Measurements from ENCODE around the gene GPATCH8. TPM values are rescaled to one million over a fixed set of nuclear protein-coding genes. Genes with fewer than 3 reads are reported as not detected.

Gene GPATCH8
- total RNA-seq, 1 experiment from 2014 or later, result 39.4 TPM

DNA sequence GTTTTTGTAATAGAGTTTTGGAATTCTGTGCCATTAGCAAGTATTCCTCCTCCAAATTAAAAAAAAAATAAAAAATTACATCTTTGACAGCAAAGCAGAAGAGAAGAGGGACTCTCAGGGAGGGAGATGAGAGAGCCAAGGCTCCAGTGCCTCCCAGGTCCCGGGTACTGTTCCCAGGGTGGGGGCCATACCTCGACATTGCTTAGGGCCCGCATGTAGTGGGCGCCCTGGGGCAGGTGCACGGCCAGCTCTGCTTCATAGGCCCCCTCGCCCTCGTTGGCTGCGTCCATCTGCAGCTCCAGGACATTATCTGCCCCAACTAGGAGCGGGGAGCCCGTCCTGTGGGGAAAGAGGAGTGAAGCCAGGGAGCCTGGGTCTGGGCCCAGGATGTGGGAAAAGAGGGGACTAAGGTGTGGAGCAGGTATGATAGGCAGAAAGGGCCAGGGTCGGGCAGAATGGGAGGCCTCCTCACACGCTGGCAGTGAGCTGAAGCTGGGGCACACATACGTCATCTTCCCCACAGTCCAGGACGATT lies 125.0 kb downstream of the GPATCH8 start:
- Histone ChIP-seq H3K27me3 (ENCODE audit: insufficient read depth, low read depth) (no peaks in the 10 kb centered on the region), H3F3A (ENCODE audit: insufficient read depth, low read depth) (no peaks in the 10 kb centered on the region), H3K4me2 (no peak overlapping the region), H3K4me3 (no peak overlapping the region), H3K9me3 (ENCODE audit: insufficient read depth, low read depth) (no peaks in the 10 kb centered on the region), H3K9me2 (ENCODE audit: insufficient read depth) (no peaks in the 10 kb centered on the region), H2AFZ (no peak overlapping the region), H3K4me1 (replicated peaks; ENCODE audit: insufficient read depth) (no peaks in the 10 kb centered on the region), H3K79me2 (ENCODE audit: low read depth) (no peaks in the 10 kb centered on the region), H4K20me1 (ENCODE audit: insufficient read depth) (no peaks in the 10 kb centered on the region), H3K36me3 (ENCODE audit: low read depth) (no peaks in the 10 kb centered on the region), H3K27ac (no peak overlapping the region)
- DNase-seq, result no peak
- intact Hi-C loops (cut with micrococcal nuclease; ENCODE audit: unreplicated experiment), result no loop called here
- CTCF ChIA-PET, result interaction anchor here (0.6 kb wide), 1 partner anchor 13 kb away, joined by 3 read pairs; no protein-coding TSS in a partner anchor
- POLR2A ChIA-PET (ENCODE audit: unreplicated experiment), result no interaction called here
- BruUV-seq (replicated peaks), result no TSS peak
- TF ChIP-seq EZH2 (IDR thresholded peaks at IDR 0.05; ENCODE audit: low read depth) (no peak), CTCF (conservative IDR thresholded peaks at IDR 0.05) (no peak)

DNA sequence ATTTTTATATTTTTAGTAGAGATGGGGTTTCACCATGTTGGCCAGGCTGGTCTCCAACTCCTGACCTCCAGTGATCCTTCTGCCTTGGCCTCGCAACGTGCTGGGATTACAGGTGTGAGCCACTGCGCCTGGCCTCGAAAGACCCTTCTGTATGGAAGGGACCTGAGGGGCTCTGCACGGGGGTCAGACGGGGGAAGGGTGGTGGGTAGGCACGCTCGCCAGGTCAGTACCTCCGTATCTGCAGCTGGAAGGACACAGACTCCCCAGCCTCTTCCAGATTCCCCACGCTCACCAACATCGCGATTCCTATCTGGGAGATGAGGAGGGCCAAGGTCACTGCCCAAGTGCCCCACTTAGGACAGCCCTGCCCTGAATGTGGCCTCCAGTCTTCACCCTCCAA lies 126.4 kb downstream of the GPATCH8 start:
- TF ChIP-seq CTCF (conservative IDR thresholded peaks at IDR 0.05) (no peak), EZH2 (IDR thresholded peaks at IDR 0.05; ENCODE audit: low read depth) (no peak)
- H3K4me2 ChIP-seq, result no peak overlapping the region
- H3K27ac ChIP-seq, result no peak overlapping the region
- no peaks in the 10 kb centered on the region for H3K4me1 ChIP-seq (replicated peaks; ENCODE audit: insufficient read depth)
- no peaks in the 10 kb centered on the region for H3K36me3 ChIP-seq (ENCODE audit: low read depth)
- no peaks in the 10 kb centered on the region for H3K9me3 ChIP-seq (ENCODE audit: insufficient read depth, low read depth)
- H2AFZ ChIP-seq, result no peak overlapping the region
- H4K20me1 ChIP-seq (ENCODE audit: insufficient read depth), result no peaks in the 10 kb centered on the region
- no peak for DNase-seq
- H3K4me3 ChIP-seq, result no peak overlapping the region
- H3K9me2 ChIP-seq (ENCODE audit: insufficient read depth), result no peaks in the 10 kb centered on the region
- H3K27me3 ChIP-seq (ENCODE audit: insufficient read depth, low read depth), result no peaks in the 10 kb centered on the region
- ChIA-PET POLR2A (ENCODE audit: unreplicated experiment) (no interaction called here), CTCF (interaction anchor here (0.6 kb wide), 1 partner anchor 20 kb away, joined by 8 read pairs; no protein-coding TSS in a partner anchor)
- intact Hi-C loops (cut with micrococcal nuclease; ENCODE audit: unreplicated experiment), result no loop called here
- H3F3A ChIP-seq (ENCODE audit: insufficient read depth, low read depth), result no peaks in the 10 kb centered on the region
- no peaks in the 10 kb centered on the region for H3K79me2 ChIP-seq (ENCODE audit: low read depth)
- BruUV-seq (replicated peaks), result no TSS peak

- no peaks in the 10 kb centered on the region for H3K36me3 ChIP-seq (ENCODE audit: low read depth)
- no peak overlapping the region for H3K4me2 ChIP-seq
- no peaks in the 10 kb centered on the region for H3K9me2 ChIP-seq (ENCODE audit: insufficient read depth)
- H3K9me3 ChIP-seq (ENCODE audit: insufficient read depth, low read depth), result no peaks in the 10 kb centered on the region
- CTCF ChIA-PET, result interaction anchor here (0.6 kb wide), 1 partner anchor 19 kb away, joined by 8 read pairs; no protein-coding TSS in a partner anchor
- H3K4me3 ChIP-seq, result no peak overlapping the region
- intact Hi-C loops (cut with micrococcal nuclease; ENCODE audit: unreplicated experiment), result no loop called here
- no peaks in the 10 kb centered on the region for H3K4me1 ChIP-seq (replicated peaks; ENCODE audit: insufficient read depth)
- H3K79me2 ChIP-seq (ENCODE audit: low read depth), result no peaks in the 10 kb centered on the region
- H2AFZ ChIP-seq, result no peak overlapping the region
- H3K27ac ChIP-seq, result no peak overlapping the region
- H3F3A ChIP-seq (ENCODE audit: insufficient read depth, low read depth), result no peaks in the 10 kb centered on the region
- TF ChIP-seq CTCF (conservative IDR thresholded peaks at IDR 0.05) (peak; percentile 56; the same call in 1 of the 2 replicates), EZH2 (IDR thresholded peaks at IDR 0.05; ENCODE audit: low read depth) (no peak)
- no TSS peak for BruUV-seq (replicated peaks)
- H4K20me1 ChIP-seq (ENCODE audit: insufficient read depth), result no peaks in the 10 kb centered on the region
- no peaks in the 10 kb centered on the region for H3K27me3 ChIP-seq (ENCODE audit: insufficient read depth, low read depth)
- POLR2A ChIA-PET (ENCODE audit: unreplicated experiment), result no interaction called here
- DNase-seq, result peak in 1 of 2 experiments; percentile 17
These were observed 127.1 kb downstream of the GPATCH8 start for GRCh38 chr17:44376124-44376523.
